Prostate gland (tissue), 1 donor: ENCODE data around the gene CCDC92B.

Experiments
- POLR2A ChIP-seq: fragments of 450-650 bp; IDR thresholded peaks from one replicate; pipeline ENCODE4 v1.6.1; 2016; ENCODE audit warnings: antibody characterized with exemption, mild to moderate bottlenecking
- POLR2AphosphoS5 ChIP-seq: sonication (generic); formaldehyde crosslinking; IDR thresholded peaks from one replicate; pipeline ENCODE4 v1.6.1; 2017; ENCODE audit warnings: antibody characterized with exemption

GRCh38 chr17:2784864-2785263 lies 35.4 kb upstream of the CCDC92B start:
- TF ChIP-seq POLR2A (no peak), POLR2AphosphoS5 (no peak)
